Brain microvascular endothelial cell (primary cell): ENCODE results near the gene TMEM203.

ENCODE experiments used
- DNase-seq: peaks from one replicate; pipeline ENCODE4 v3.0.0-alpha.2; 2020
- H3K27ac ChIP-seq: fragments of 250-450 bp; sonication (Bioruptor Pico); 2 replicates; pipeline ENCODE4 v1.5.1; 2020; ENCODE audit warnings: mild to moderate bottlenecking, moderate library complexity
- H3K27me3 ChIP-seq: fragments of 250-450 bp; sonication (Bioruptor Pico); replicated peaks from 2 replicates; pipeline ENCODE4 v1.5.1; 2020; ENCODE audit warnings: mild to moderate bottlenecking
- H3K36me3 ChIP-seq: fragments of 250-450 bp; sonication (Bioruptor Pico); replicated peaks from 2 replicates; pipeline ENCODE4 v1.5.1; 2020; ENCODE audit warnings: mild to moderate bottlenecking
- H3K4me3 ChIP-seq: 2 replicates; pipeline ENCODE4 v1.5.1; 2011; ENCODE audit warnings: low read depth, mild to moderate bottlenecking, control low read depth, low read length, moderate library complexity
- CTCF ChIP-seq: IDR thresholded peaks from 2 replicates; pipeline ENCODE4 v1.5.1; 2011; ENCODE audit warnings: low read depth, mild to moderate bottlenecking, moderate library complexity, low read length, control low read depth, inconsistent platforms; ENCODE audit errors: missing control alignments
- in situ Hi-C: cut with HindIII; loops from 2 replicates; pipeline ENCODE4 v1.10.0; 2017; ENCODE audit warnings: low sequenced_read_pairs, low pct_ligation_motif_present

Gene TMEM203

GRCh38 chr9:137222190-137223077, 17.0 kb upstream of the TMEM203 start, which contains the start of gene RNF208:
TSS of gene RNF208 (minus strand) at chr9:137222240. CDS start at chr9:137221212, 1,028 bp downstream.
- Histone ChIP-seq H3K27me3 (no peaks in the 10 kb centered on the region), H3K27ac (no peak within 1 kb of the TSS), H3K4me3 (peak within 1 kb of the TSS; percentile 48), H3K36me3 (no peaks in the 10 kb centered on the region)
- no peak for TF ChIP-seq CTCF
- DNase-seq, result no peak
- in situ Hi-C loops, result no loop called here

GRCh38 chr9:137221506-137222111, 16.2 kb upstream of the TMEM203 start:
- H3K4me3 ChIP-seq, result no peak overlapping the region
- no peaks in the 10 kb centered on the region for H3K27me3 ChIP-seq
- no peak for DNase-seq
- no peak overlapping the region for H3K27ac ChIP-seq
- peaks cover 2% of the 10 kb centered on the region for H3K36me3 ChIP-seq
- in situ Hi-C loops, result no loop called here
- no peak for TF ChIP-seq CTCF

GRCh38 chr9:137221095-137221505, 15.7 kb upstream of the TMEM203 start:
- no peak for TF ChIP-seq CTCF
- Histone ChIP-seq H3K4me3 (no peak overlapping the region), H3K27me3 (no peaks in the 10 kb centered on the region), H3K27ac (no peak overlapping the region), H3K36me3 (peaks cover 2% of the 10 kb centered on the region)
- DNase-seq, result no peak
- in situ Hi-C loops, result no loop called here

GRCh38 chr9:137220317-137221094, 15.1 kb upstream of the TMEM203 start:
- no peak overlapping the region for H3K27ac ChIP-seq
- H3K36me3 ChIP-seq, result peaks cover 2% of the 10 kb centered on the region
- no peaks in the 10 kb centered on the region for H3K27me3 ChIP-seq
- TF ChIP-seq CTCF, result no peak
- in situ Hi-C loops, result no loop called here
- DNase-seq, result no peak
- no peak overlapping the region for H3K4me3 ChIP-seq

GRCh38 chr9:137219757-137220316, 14.4 kb upstream of the TMEM203 start:
- Histone ChIP-seq H3K27me3 (no peaks in the 10 kb centered on the region), H3K4me3 (no peak overlapping the region), H3K27ac (no peak overlapping the region), H3K36me3 (peaks cover 2% of the 10 kb centered on the region)
- no peak for TF ChIP-seq CTCF
- in situ Hi-C loops, result no loop called here
- no peak for DNase-seq
